Measurements from ENCODE around the gene DSG2.

DNA sequence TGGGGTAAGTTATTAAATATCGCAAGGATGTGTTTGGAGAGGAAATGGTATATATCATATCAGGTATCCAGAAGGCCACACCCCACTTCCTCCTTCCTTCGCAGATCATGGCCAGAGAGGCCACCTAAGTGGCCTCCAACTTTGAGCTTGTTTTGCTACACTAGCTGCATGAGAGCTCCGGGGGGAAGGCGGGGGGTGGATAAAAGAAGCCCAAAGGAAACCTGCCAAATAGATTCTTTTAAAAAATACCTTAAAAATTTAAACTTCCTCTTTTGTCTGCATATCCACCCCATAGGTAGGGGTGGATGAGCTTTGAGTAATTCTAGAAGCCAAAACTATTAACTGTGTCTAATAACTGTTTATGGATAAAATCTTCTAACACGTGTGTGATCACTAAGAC lies 88.0 kb downstream of the DSG2 start:
- TF ChIP-seq CTCF (IDR thresholded peaks at IDR 0.05; ENCODE audit: borderline replicate concordance, extremely low read depth, low read length, poor library complexity, severe bottlenecking) (no peak), EZH2 (IDR thresholded peaks at IDR 0.05; ENCODE audit: borderline replicate concordance, low read depth, low read length, severe bottlenecking) (no peak)
